ENCODE results near the gene BTBD18.

BTBD18 gene, protein sequence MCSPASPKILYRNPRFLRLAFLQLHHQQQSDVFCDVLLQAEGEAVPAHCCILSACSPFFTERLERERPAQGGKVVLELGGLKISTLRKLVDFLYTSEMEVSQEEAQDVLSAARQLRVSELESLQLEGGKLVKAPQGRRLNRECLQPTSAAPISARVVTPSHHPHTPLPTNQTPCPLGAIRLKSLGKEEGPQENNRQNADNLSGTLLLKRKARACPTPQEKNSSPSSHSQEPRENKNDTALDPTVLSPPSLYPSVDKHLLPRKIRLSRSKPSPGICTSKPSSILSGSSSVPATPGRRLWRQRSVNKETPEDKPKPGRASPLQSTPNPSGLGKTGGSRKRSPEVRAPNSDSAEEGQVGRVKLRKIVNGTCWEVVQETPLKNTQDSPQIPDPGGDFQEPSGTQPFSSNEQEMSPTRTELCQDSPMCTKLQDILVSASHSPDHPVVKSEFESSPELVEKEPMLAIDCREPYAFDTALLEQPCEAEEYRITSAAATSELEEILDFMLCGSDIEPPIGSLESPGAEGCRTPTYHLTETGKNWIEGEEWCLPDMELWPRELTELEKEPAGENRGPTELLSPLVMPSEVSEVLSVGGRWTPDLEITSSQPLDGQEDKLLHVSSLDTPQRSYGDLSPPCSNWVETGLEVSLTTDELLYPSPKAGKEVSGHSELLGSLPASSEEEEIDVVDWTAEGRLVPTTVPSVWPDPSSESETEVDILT

DNA sequence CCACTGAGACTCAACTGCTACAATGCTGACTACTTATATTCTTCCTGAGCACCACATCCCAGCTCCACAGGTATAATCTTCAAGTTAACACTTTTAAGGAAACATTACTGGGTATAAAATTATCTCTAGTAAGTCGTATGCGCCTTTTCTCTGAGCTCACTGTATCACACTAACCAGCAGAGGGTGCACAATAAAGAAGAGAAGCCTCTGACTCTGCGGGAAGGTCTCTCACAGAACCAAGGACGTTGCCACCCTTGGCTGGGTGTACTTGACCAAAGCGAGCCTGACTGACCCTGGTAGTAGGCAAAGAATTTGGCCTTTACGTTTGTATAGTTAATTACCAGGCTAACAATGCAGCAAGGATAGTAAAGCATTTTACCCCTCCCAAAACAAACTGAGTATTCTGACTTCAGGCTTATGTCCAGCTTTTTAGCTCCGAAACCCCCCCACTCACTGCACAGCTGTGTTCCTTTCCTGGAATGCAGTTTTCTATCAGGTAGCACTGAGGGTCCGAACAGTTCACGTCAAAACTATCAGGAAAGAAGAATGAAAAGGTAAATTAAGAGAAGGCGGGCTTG lies at the start of gene BTBD18:
Gene BTBD18 (minus strand): TSS at position 144 of the 578 bp plus-strand sequence. CDS start 631 bp downstream, outside the sequence.
- in situ Hi-C loops (cut with MboI; ENCODE audit: low pct_unique_long_range_greater_than_20kb, low sequenced_read_pairs) = no loop called here
- DNase-seq = peak; percentile 35

DNA sequence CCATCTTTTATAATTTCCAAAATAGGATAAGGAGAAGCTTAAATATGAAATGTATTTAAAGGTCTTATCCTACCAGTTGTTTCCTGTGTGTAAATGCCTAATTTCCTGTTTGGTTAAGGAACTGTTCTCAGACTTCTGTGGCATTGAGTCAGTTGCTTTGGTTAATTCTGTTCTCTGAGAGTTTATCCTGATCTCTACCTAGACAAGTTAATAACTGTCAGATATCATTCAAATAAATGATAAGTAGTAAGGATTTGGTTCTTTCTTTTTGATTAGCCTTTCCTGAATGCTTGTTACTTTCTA lies 49.5 kb upstream of the BTBD18 start:
- DNase-seq = no peak
- in situ Hi-C loops (cut with MboI; ENCODE audit: low pct_unique_long_range_greater_than_20kb, low sequenced_read_pairs) = no loop called here

DNA sequence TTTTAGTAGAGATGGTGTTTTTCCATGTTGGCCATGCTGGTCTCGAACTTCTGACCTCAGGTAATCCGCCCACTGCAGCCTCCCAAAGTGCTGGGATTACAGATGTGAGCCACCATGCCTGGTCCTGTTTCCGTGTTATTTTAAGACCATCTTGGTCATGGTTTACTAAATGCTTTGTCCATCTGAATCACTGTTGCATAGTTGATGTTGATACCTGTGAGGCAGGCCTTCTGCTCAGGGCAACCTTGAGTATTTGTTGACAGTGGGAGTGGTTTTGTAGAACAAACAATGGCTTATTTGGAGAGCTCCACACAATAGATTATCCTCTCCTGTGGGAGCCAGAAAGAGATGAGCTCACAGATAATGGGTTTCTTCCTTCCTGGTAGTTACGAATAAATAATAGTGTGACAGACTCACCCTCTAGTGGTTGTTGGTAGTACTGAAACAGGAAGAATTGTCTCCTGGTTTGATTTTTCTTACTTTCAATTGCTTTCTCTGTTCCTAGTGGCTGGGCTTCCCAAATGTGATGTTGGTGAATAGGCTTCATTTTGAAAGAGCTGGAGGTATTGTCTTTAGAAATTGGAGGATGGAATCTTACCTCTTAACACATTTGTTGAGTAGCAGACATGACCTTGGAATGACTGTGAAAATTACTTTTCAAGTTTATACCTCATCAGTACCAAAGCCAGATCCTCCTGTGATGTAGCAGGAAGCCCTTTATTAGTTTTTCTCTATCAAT lies 49.0 kb upstream of the BTBD18 start:
- in situ Hi-C loops (cut with MboI; ENCODE audit: low pct_unique_long_range_greater_than_20kb, low sequenced_read_pairs) = no loop called here

DNA sequence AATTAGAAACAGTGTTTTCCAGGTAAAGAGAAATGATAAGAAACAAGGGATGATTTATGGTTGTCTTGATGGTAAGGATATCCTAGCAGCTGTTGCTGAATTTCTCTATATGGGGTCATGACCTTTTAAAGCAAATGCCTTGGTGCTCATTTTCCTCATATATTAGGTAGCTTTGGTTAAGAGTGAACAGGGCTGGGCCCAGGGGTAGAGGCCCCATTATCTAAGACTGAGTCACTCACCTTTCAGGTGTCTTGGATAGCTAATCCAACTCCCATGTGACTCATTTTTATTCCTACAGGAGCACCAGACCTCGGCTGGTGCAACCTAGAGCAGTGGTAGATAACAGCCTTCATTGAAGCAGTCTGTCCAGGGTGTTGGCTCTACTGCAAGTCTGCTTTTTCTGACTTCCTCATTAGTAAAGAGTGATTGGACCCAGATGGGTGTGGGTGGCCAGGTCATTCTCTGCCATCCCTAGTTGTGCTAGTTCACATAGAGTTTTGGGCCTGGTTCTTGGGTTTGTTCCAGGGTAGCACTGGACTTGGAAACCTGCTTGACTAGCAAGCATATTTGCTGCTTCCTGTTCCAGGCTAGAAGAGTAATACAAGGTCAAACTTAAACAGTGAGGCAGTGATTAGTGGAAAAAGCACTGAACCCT lies 47.4 kb upstream of the BTBD18 start:
- DNase-seq = peak; percentile 22
- in situ Hi-C loops (cut with MboI; ENCODE audit: low pct_unique_long_range_greater_than_20kb, low sequenced_read_pairs) = no loop called here

More for the DNA sequence above, 49.0 kb upstream of the BTBD18 start:
- DNase-seq = peak; percentile 86

DNA sequence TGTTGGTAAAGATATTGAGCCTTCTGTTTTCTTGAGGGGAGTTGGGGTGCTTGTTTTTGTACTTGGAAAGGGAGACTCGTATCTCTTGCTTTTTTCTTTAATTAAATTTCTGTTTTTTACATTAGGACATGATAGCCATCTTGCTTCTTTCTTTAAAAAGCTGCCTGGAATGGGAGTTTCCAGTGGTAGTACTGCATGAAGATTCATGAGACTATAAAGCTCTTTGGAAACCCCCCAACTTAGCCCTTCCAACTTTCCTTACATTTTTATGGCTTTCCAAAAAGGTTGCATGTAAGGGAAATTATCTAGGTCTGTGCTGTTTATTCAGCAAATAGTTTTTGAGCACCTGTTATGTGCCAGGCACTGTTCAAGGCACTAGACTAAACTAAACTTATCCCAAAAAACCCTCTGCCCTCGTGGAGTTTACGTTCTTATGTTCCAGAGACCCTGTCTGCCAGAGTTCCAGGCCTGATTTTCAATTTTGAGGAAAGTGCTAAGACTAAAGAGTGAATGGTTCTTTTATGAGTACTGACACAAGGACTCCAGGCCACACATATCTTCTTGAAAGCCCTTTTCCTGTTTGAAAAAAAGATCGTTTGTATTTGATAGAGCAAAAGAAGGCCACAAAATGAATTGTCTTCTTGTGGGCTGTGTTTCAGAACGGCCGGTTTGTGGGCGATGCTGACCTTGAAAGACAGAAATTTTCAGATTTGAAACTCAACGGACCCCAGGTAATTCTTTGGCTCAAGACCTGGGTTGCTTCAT lies 41.9 kb upstream of the BTBD18 start:
- peak; percentile 37 for DNase-seq

DNA sequence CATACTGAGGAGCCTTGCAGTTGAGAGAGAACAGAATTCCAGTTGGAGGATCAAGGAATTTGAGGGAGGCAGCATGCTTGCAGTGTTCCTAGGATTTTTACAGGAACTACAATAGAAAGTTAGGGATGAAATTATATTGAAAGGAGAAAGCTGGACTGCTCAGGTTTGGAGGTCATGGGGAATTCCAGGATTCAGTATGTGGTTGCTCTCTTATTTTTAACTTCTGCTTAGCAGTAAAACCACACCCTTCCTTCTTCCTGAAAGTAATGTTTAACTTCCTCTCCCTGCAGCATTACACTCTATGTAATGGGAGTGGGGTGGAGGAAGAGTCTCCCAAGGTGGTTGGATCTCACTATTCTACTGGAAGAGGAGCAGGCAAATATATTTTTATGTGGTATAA lies 41.3 kb upstream of the BTBD18 start:
- in situ Hi-C loops (cut with MboI; ENCODE audit: low pct_unique_long_range_greater_than_20kb, low sequenced_read_pairs) = no loop called here
- peak; percentile 73 for DNase-seq

More for the DNA sequence above, 41.9 kb upstream of the BTBD18 start:
- in situ Hi-C loops (cut with MboI; ENCODE audit: low pct_unique_long_range_greater_than_20kb, low sequenced_read_pairs) = no loop called here

DNA sequence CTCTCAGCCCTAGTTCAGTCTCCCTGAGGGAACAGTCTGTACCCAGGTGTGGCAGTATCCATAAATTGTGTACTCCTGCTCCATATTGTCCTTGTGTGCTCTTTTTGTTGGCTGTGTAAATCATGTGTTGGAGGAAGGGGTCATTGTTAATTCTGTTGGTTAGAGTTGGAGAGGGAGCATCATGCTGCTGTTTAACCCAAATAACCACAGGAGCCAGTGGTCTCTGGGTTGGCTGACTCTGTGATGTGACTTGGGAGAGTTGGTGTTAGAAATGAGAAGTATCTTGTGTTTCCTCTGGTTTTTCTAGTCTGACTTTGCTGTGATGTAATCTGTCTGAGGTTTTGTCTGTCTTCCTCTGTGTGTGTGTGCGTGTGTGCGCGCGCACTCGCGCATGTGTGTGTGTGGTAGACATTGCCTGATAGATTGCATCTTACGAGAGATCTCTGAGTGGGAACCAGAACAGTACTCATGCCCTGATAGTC lies 40.5 kb upstream of the BTBD18 start:
- in situ Hi-C loops (cut with MboI; ENCODE audit: low pct_unique_long_range_greater_than_20kb, low sequenced_read_pairs) = no loop called here
- DNase-seq = peak; percentile 99

DNA sequence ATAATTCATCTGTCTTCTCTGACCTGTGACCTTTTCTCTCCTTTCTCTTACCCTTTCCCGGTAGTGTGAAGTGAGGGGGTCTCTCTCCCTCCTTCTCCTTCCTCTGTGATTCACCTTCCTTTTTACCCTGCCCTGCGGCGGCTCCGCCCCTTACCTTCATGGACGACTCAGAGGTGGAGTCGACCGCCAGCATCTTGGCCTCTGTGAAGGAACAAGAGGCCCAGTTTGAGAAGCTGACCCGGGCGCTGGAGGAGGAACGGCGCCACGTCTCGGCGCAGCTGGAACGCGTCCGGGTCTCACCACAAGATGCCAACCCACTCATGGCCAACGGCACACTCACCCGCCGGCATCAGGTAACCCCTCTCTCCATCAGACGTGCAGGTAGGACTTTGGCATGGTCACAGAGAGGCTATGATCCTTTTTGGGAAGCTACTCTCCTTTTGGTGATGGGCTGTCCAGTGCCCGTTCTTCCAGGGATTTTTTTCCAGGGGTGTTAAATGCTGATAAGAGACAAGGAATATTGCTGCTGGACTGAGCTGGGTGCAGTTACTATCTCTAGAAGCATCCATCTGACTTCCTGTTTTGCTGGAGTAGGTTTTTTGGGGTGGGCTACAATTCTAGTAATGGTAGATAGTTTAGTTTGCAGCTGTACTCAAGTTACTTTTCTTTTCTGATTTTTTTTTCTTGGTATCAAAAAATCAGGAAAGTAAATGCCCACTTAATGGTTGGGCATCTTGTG lies 39.9 kb upstream of the BTBD18 start:
- peak; percentile 7 for DNase-seq
- in situ Hi-C loops (cut with MboI; ENCODE audit: low pct_unique_long_range_greater_than_20kb, low sequenced_read_pairs) = no loop called here

DNA sequence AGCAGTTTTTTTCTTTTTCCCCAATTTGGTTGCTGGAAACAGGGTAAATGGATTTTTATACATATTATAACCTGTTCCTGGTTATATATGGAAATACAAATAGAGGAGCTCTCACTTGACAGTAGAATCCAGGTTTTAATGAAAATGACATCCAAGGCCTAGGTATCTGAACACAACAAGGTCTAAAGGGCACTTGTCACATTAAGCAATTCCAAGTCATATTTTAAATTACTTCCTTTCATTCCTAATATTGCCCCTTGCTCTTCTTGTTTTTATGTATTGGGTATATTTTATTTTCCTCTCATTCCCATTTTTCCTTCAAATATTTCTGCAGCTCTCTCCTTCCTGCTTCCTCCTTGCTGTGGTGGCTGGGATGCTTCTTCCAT lies 37.1 kb upstream of the BTBD18 start:
- in situ Hi-C loops (cut with MboI; ENCODE audit: low pct_unique_long_range_greater_than_20kb, low sequenced_read_pairs) = no loop called here
- DNase-seq = no peak

DNA sequence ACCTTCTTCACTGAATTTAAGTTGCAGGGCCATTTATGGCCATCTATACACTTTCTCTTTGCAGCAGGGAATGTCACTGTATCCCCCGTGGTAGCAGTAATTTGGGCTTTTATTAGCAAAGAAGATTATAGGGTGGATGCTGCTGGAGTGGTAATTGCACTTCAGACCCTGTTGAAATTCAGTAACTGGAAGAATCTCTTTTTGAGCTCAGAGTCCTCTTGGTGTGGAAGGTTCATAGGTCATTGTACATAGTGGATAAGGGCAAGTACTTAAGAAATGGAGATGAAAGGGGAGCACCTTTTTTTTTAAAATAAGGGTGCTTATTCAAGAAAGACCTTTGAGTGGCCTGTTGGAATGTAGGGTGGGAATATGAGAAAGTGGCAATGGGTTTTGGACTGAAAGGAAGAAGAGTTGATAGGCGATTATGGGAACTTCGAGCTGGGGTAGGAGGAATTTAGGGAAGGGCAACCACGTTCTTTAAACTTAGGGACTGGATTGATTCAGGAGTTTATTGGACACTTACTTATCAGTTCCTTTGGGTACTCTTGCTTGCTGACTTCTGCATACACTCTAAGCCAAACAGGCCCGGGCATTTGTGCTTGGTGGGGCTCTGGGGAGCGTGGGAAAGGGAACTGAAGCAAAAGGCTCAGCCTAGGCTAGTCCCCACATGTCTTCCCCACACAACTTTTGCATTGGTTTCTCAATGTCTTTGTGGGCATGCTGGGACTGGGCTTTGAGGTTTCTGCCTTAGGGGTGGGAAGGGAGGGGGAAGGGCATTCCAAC lies 36.5 kb upstream of the BTBD18 start:
- in situ Hi-C loops (cut with MboI; ENCODE audit: low pct_unique_long_range_greater_than_20kb, low sequenced_read_pairs) = no loop called here
- peak; percentile 87 for DNase-seq

DNA sequence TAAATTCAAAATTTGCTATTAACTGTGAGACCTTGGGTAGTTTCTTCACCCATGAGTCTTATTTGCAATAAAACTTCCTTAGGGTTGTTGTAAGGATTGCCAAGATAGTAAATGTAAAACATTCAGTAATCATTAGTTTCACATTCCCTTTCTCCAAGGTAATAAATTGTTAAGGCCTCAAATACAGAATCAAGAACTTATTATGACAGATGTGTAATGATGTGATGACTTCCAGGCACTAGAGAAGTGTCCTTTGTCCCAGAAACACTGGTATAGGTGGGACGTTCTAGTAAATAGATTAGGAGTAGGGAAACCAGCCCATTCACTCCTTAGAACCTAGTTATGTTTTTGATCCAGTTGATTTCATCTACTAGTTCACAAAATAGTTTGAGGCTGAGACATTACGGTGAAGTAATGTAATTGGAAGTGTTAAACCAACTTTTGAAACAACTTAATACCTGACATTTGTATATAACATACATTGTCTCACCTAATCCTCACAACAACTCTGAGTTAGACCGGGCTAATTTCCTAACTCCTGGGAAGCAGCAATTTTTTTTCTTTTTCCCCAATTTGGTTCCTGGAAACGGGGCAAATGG lies 35.5 kb upstream of the BTBD18 start:
- in situ Hi-C loops (cut with MboI; ENCODE audit: low pct_unique_long_range_greater_than_20kb, low sequenced_read_pairs) = no loop called here
- no peak for DNase-seq

DNA sequence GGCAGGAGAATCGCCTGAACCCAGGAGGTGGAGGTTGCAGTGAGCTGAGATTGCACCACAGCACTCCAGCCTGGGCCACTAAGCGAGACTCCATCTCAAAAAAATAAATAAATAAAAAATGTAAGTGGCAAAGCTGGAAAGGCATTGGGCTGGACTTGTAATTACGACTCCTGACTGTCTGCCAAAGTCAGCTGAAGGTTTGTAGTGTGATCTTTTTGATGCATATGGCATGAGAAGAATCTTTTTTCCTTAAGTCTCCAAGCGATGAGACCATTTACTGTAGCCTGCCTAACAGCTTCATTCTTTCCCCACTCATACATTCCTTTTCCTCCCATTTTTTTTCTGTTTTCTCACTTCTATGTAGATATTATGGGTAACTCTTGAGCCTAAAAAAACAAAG lies 34.8 kb upstream of the BTBD18 start:
- in situ Hi-C loops (cut with MboI; ENCODE audit: low pct_unique_long_range_greater_than_20kb, low sequenced_read_pairs) = no loop called here
- DNase-seq = no peak

DNA sequence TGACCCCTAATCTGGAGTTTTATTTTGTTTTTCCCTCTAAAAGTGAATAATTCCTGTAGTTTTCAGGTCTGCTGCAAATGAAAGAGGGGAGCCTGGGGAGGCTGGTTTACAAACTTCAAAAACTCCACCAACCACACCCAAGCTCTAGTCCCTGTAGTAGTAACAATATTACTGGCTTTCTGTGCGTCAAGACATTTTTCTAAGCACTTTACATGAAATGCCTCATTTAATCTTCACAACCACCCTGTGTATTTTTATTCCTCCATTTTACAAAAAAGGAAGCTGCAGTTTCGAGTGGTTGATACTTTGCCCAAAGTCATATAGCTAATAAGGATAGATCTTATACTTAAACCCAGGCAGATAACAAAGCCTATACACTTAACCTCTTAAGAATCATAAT lies 33.5 kb upstream of the BTBD18 start:
- no peak for DNase-seq
- in situ Hi-C loops (cut with MboI; ENCODE audit: low pct_unique_long_range_greater_than_20kb, low sequenced_read_pairs) = no loop called here

DNA sequence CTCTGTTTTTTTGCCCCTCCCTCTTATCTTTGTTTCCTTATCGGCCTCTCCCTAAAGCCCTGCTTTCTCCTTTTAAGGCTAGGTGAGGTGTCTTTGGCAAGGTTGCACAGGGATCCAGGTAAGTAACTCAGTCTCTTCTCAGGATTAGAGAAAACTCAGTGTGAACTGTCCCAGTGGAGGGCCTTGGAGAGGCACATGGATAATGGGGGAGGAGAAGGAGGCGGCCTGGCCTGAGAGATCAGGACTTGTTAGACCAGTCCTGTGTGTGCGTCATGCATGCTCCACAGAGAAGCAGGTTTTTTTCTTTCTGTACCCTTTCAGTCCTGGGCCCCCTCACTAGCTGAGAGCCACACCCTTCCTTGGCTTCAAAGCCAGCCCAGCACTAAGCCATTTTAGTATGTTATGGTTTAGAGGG lies 29.9 kb upstream of the BTBD18 start:
- in situ Hi-C loops (cut with MboI; ENCODE audit: low pct_unique_long_range_greater_than_20kb, low sequenced_read_pairs) = no loop called here
- no peak for DNase-seq

DNA sequence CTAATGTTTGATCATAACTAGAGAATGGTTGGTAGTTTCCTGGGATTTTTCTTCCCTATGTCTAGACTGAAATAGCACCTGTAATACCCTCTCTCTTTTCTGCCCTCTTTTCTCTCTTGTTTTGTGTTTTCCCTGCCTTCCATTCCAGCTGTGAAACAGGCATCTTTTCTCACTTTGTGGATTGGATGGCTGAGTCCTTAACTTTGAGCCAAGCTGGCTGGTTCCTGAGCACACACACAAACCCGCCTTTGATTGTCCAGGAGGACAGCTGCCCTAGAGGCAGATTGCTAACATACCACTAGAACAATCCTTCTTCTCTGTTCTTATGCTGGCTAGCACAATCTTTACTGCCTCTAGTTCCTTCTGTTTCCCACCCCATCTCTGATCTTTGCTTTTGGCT lies 27.7 kb upstream of the BTBD18 start:
- in situ Hi-C loops (cut with MboI; ENCODE audit: low pct_unique_long_range_greater_than_20kb, low sequenced_read_pairs) = no loop called here
- DNase-seq = no peak

DNA sequence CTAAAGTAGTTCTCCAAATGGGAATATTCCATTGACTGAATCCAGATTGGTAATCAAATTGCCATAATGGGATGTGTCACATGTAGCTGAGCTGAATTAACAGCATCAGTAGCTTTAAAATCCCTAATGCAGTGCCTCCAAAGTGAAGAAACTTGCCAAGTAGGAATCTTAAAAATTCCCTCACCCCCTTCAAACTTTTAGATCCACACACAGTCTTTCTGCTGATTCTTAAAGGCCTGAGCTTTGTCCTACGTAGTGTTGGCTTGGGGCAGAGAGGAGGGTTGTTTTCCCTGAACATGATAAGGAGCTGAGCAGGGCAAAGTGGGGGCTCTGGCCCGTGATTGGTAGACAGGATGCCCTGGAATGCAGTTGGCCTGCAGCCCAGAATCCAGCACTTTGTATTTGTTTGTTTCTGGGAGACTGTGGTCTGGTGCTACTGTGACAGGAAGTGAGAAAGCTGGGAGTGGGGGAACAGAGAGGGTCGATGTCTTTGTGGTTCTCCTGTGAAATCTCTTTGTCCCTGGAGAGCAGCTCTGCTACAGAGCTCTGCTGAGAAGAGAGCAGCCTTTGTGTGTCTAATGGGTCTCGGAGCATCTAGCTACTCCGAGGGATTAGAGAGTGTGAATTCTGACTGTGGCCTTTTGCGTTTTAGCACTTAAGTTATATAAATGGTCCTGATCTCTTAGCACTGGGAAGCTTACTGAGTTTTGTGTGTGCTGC lies 26.9 kb upstream of the BTBD18 start:
- DNase-seq = peak; percentile 57
- in situ Hi-C loops (cut with MboI; ENCODE audit: low pct_unique_long_range_greater_than_20kb, low sequenced_read_pairs) = no loop called here
